Stimulated activated CD8-positive, alpha-beta memory T cell treated with anti-CD3 and anti-CD28 coated beads, Interleukin-4, amount 100 ng/mL, for 48 hours (primary cell): Measurements from ENCODE around the gene OPN4.
"Not testable (repeated sequence)": the region's sequence is repeated elsewhere in the genome, so short reads cannot be mapped to it uniquely, and the experiment has no call there.

Experiments
- DNase-seq: peaks from one replicate; pipeline ENCODE4 v3.0.0-alpha.2; 2020

OPN4 gene

DNA sequence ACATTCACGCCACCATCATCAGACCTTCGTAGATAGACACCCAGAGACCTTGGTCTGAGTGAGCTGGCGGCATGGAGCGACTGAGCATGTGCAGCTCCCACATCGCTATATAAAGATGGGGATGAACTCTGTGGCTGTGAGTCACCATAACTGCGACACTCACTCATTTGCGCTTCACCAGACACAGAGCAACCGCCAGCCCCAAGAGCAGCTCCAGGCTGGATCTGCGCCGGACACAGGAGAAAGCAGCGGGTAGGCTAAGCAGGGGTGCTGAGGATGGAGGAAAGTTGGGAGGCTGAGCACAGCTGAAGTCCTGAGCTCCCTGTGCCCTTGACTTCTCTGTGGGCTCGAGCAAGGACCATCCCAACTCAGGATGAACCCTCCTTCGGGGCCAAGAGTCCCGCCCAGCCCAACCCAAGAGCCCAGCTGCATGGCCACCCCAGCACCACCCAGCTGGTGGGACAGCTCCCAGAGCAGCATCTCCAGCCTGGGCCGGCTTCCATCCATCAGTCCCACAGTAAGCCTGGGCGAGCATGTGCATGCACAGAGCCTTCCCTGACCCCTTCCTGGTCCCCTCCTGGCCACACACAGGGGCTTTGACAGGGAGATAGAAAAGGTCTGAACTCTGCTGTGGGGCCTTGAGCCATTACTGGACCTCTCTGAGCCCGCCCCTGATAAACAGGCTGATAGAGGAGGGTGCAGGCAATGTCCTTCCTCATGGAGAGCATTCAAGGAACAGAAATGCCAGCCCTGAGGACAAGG is at the start of gene OPN4:
TSS of gene OPN4 (plus strand) at position 137 of the 762 bp plus-strand sequence. CDS start at position 374, 237 bp downstream.
- DNase-seq = no peak

- no peak for DNase-seq
These were observed 46.7 kb upstream of the OPN4 start for GRCh38 chr10:86607674-86608073.

DNA sequence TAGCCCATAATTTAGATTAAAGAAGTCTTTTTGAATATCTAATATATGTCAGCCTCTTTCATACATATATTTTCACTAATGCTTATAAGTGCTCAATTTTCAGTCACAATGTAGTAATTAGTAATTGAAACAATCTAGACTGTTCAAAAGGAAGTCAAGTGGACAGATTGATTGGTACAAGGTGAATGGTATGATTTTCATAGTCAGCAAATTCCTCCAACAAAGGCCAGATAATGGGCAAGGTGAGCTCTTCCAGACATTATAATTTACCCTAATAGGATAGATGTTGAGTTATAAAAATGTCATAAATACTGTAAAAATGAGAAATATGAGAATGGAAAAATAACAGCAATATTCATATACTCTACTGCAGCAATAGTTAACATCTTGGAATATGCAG is 44.4 kb upstream of the OPN4 start:
- DNase-seq = no peak

- DNase-seq = no peak
These were observed 43.0 kb upstream of the OPN4 start for GRCh38 chr10:86611386-86611785.

GRCh38 chr10:86613096-86613495 is 41.3 kb upstream of the OPN4 start:
- DNase-seq = no peak

- DNase-seq = no peak
These were observed 40.4 kb upstream of the OPN4 start for GRCh38 chr10:86613905-86614304.

- no peak for DNase-seq
These were observed 39.5 kb upstream of the OPN4 start for GRCh38 chr10:86614853-86615252.

GRCh38 chr10:86617278-86617677 is 37.1 kb upstream of the OPN4 start:
- DNase-seq = not testable (repeated sequence)

- no peak for DNase-seq
These were observed 26.0 kb upstream of the OPN4 start for GRCh38 chr10:86628311-86628710.

GRCh38 chr10:86630079-86630478 is 24.3 kb upstream of the OPN4 start:
- DNase-seq = no peak

- DNase-seq = no peak
These were observed 22.1 kb upstream of the OPN4 start for GRCh38 chr10:86632009-86632800.

GRCh38 chr10:86632951-86633350 is 21.4 kb upstream of the OPN4 start:
- DNase-seq = no peak

- no peak for DNase-seq
These were observed 18.9 kb upstream of the OPN4 start for GRCh38 chr10:86635402-86635801.

- no peak for DNase-seq
These were observed 18.0 kb upstream of the OPN4 start for GRCh38 chr10:86636311-86636710.

GRCh38 chr10:86642021-86642420 is 12.3 kb upstream of the OPN4 start:
- DNase-seq = no peak

DNA sequence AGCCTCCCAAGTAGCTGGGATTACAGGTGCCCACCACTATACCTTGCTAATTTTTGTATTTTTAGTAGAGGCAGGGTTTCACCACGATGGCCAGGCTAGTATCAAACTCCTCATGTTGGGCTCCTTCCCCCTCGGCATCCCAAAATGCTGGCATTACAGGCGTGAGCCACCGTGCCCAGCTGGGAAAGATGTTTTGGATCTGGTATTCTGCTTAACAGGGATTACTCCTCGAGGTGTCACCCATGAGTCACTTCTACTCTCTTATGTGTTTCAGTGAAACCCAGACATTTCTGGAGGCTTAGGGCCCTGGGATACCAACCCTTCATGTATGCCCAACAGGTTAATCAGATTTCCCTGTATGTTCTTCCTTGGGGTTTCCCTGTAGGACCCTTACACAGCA is 11.8 kb upstream of the OPN4 start:
- DNase-seq = no peak

GRCh38 chr10:86644152-86644793 is 10.1 kb upstream of the OPN4 start:
- DNase-seq = peak; percentile 30

GRCh38 chr10:86644794-86645445 is 9.4 kb upstream of the OPN4 start:
- peak; percentile 17 for DNase-seq

DNA sequence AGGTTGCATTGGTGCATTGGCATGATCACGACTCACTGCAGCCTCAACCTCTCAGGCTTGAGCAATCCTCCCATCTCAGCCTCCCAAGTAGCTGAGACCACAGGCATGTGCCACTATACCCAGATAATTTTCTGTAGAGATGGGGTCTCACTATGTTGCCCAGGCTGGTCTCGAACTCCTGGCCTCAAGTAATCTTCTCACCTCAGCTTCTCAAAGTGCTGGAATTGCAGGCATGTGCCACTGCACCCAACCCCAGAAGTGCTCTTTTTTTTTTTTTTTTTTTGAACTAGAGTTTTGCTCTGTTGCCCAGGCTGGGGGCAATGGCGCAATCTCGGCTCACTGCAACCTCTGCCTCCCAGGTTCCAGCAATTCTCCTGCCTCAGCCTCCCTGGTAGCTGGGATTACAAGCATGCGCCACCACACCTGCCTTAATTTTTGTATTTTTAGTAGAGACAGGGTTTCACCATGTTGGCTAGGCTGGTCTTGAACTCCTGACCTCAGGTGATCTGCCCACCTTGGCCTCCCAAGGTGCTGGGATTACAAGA is 8.7 kb upstream of the OPN4 start:
- DNase-seq = not testable (repeated sequence)

DNA sequence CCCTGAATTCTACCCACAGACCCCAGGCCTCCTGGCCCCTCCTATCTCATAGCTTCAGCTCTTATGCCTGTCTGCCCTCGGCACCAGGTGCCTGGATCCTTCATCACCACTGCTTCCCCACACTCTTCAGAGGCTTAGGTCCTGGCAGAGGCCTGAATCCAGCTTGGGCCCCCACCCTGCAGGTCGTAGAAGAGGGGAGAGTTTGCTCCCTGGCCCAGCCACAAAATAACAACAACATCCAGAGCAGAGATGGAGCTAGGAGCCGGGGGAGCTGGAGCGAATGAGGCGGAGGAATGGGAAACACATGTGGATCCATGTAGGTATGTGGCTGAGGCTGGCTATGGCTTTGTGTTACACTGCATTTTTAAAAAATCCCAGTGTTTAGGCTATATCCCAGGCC is 7.8 kb upstream of the OPN4 start:
- peak; percentile 6 for DNase-seq

- no peak for DNase-seq
These were observed 7.4 kb upstream of the OPN4 start for GRCh38 chr10:86646933-86647332.

GRCh38 chr10:86647773-86648703 is 6.3 kb upstream of the OPN4 start:
- peak; percentile 12 for DNase-seq
